GM19099 (cell line): ENCODE results near the gene GSTM5.

Experiments
- POLR2A ChIP-seq: IDR thresholded peaks from 3 replicates; pipeline ENCODE4 v1.6.1; 2011; ENCODE audit warnings: low read depth; ENCODE audit not compliant: insufficient read length; ENCODE audit errors: extremely low read depth

The GSTM5 gene

GRCh38 chr1:109760581-109761226 is 48.7 kb downstream of the GSTM5 start:
- no peak for TF ChIP-seq POLR2A

GRCh38 chr1:109761227-109762038 is 49.4 kb downstream of the GSTM5 start:
- TF ChIP-seq POLR2A, result no peak

- TF ChIP-seq POLR2A, result no peak
Observed at GRCh38 chr1:109762039-109762585, 50.1 kb downstream of the GSTM5 start.

GRCh38 chr1:109762821-109763645 is 51.0 kb downstream of the GSTM5 start:
- TF ChIP-seq POLR2A, result no peak

- TF ChIP-seq POLR2A, result no peak
Observed at GRCh38 chr1:109763646-109764415, 51.8 kb downstream of the GSTM5 start, which contains the start of gene EPS8L3. Gene EPS8L3, minus strand, starts transcription at chr1:109763923. Its CDS starts 2,174 bp downstream, at chr1:109761749.

GRCh38 chr1:109764561-109765482 is 52.8 kb downstream of the GSTM5 start:
- no peak for TF ChIP-seq POLR2A

- TF ChIP-seq POLR2A, result no peak
Observed at GRCh38 chr1:109765483-109765815, 53.4 kb downstream of the GSTM5 start.

- TF ChIP-seq POLR2A, result no peak
Observed at GRCh38 chr1:109765896-109766615, 54.0 kb downstream of the GSTM5 start.
